ENCODE results near the gene PSD2. TPM values are rescaled to one million over a fixed set of nuclear protein-coding genes. Genes with fewer than 3 reads are reported as not detected.

The PSD2 gene
- total RNA-seq, 3 donors from 2014 or later (not counting 1 experiment from before 2014, with no cell fraction given) = 1.3 to 2.5 (median 1.3) TPM

DNA sequence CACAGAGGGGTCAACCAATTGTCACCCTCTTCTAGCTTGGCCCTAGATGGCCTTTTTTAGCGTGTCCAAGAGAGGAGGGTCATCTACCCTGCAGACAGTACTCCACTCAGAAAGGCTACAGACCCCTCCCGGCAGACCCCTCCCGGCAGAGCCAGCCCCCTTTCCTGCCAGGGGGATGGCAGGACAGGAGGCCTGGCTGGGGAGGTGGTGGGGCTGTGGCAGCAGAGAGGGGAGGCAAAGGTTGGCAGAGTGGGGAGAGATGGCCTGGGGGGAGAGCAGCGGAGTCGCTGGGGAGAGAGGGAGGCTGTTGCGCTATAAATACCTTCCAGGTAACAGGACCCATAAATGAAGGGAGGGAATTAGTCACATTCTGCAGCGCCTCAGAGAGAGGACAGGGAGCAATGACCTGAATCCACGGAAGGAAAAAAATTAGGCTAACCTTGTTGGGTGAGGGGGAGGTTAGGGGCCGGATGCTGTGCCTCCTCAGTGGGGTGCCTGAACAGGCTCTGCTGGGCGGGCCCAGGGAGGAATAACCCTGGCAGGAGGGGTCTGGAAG lies 32.9 kb upstream of the PSD2 start:
- WGBS (ENCODE audit: insufficient coverage) = 91% methylated on average over 10 of the region's 10 CpGs
- Histone ChIP-seq H3K4me3 (ENCODE audit: low read length) (no peak overlapping the region), H3K36me3 (ENCODE audit: control insufficient read depth, insufficient read depth, low read length) (no peaks in the 10 kb centered on the region), H3K27ac (ENCODE audit: low read length) (no peak overlapping the region), H3K9me3 (ENCODE audit: control insufficient read depth, insufficient read depth, low read length) (no peaks in the 10 kb centered on the region), H3K27me3 (ENCODE audit: control insufficient read depth, insufficient read depth, low read length) (peaks cover 10% of the 10 kb centered on the region), H3K4me1 (ENCODE audit: control insufficient read depth, insufficient read depth, low read length) (peaks cover 45% of the 10 kb centered on the region)
- ATAC-seq (no peak), DNase-seq (no peak)
- Mint-ChIP-seq H3K27ac (peak overlapping the region in 1 of 2 donors; percentile 82), H3K4me1 (peaks cover 18 to 52% of the 10 kb centered on the region in 2 donors), H3K27me3 (ENCODE audit: low read depth in 2 of 2) (peaks cover 0 to 10% of the 10 kb centered on the region in 2 donors), H3K4me3 (peak overlapping the region; percentile 50), H3K9me3 (no peaks in the 10 kb centered on the region), H3K36me3 (no peaks in the 10 kb centered on the region)
- intact Hi-C loops (cut with micrococcal nuclease) = no loop called here
- no peak for TF ChIP-seq CTCF (IDR thresholded peaks at IDR 0.05)

GRCh38 chr5:139763280-139763929 lies 32.2 kb upstream of the PSD2 start:
- no peak for TF ChIP-seq CTCF (IDR thresholded peaks at IDR 0.05)
- Mint-ChIP-seq H3K36me3 (no peaks in the 10 kb centered on the region), H3K27ac (peak overlapping the region in 1 of 2 donors; percentile 82), H3K4me3 (no peak overlapping the region), H3K9me3 (no peaks in the 10 kb centered on the region), H3K4me1 (peaks cover 18 to 45% of the 10 kb centered on the region in 2 donors), H3K27me3 (ENCODE audit: low read depth in 2 of 2) (peaks cover 0 to 10% of the 10 kb centered on the region in 2 donors)
- DNase-seq (no peak), ATAC-seq (no peak)
- H3K36me3 ChIP-seq (ENCODE audit: control insufficient read depth, insufficient read depth, low read length) = no peaks in the 10 kb centered on the region
- no peaks in the 10 kb centered on the region for H3K9me3 ChIP-seq (ENCODE audit: control insufficient read depth, insufficient read depth, low read length)
- intact Hi-C loops (cut with micrococcal nuclease) = no loop called here
- peaks cover 42% of the 10 kb centered on the region for H3K4me1 ChIP-seq (ENCODE audit: control insufficient read depth, insufficient read depth, low read length)
- H3K4me3 ChIP-seq (ENCODE audit: low read length) = no peak overlapping the region
- no peak overlapping the region for H3K27ac ChIP-seq (ENCODE audit: low read length)
- WGBS (ENCODE audit: insufficient coverage) = 79% methylated on average over 12 of the region's 12 CpGs
- H3K27me3 ChIP-seq (ENCODE audit: control insufficient read depth, insufficient read depth, low read length) = peaks cover 10% of the 10 kb centered on the region

- peaks cover 35% of the 10 kb centered on the region for H3K4me1 ChIP-seq (ENCODE audit: control insufficient read depth, insufficient read depth, low read length)
- no peak for TF ChIP-seq CTCF (IDR thresholded peaks at IDR 0.05)
- 4% methylated on average over 44 of the region's 45 CpGs for WGBS (ENCODE audit: insufficient coverage)
- intact Hi-C loops (cut with micrococcal nuclease) = no loop called here
- H3K27ac ChIP-seq (ENCODE audit: low read length) = no peak overlapping the region
- no peaks in the 10 kb centered on the region for H3K36me3 Mint-ChIP-seq
- peaks cover 0 to 7% of the 10 kb centered on the region in 2 donors for H3K27me3 Mint-ChIP-seq (ENCODE audit: low read depth in 2 of 2)
- peak overlapping the region in 1 of 2 donors; percentile 92 for H3K27ac Mint-ChIP-seq
- no peaks in the 10 kb centered on the region for H3K9me3 Mint-ChIP-seq
- peak; percentile 64 to 70 for DNase-seq
- H3K27me3 ChIP-seq (ENCODE audit: control insufficient read depth, insufficient read depth, low read length) = peaks cover 10% of the 10 kb centered on the region
- no peaks in the 10 kb centered on the region for H3K36me3 ChIP-seq (ENCODE audit: control insufficient read depth, insufficient read depth, low read length)
- ATAC-seq = peak in 2 of 3 donors; percentile 36 to 44
- peak overlapping the region; percentile 49 for H3K4me3 Mint-ChIP-seq
- peaks cover 18 to 39% of the 10 kb centered on the region in 2 donors for H3K4me1 Mint-ChIP-seq
- no peak overlapping the region for H3K4me3 ChIP-seq (ENCODE audit: low read length)
- no peaks in the 10 kb centered on the region for H3K9me3 ChIP-seq (ENCODE audit: control insufficient read depth, insufficient read depth, low read length)
Observed at GRCh38 chr5:139763930-139764791, 31.4 kb upstream of the PSD2 start.
